Fibroblast of mammary gland (primary cell): Measurements from ENCODE around the gene WFS1.

ENCODE experiments used
- DNase-seq: peaks from one replicate; pipeline ENCODE4 v3.0.0-alpha.2; 2010; ENCODE audit warnings: low read depth
- H3K4me3 ChIP-seq: 2 replicates; pipeline ENCODE4 v1.5.1; 2011; ENCODE audit warnings: low read depth, mild to moderate bottlenecking, low read length, moderate library complexity; ENCODE audit not compliant: control insufficient read depth
- CTCF ChIP-seq: conservative IDR thresholded peaks from 2 replicates; pipeline ENCODE4 v1.5.1; 2011; ENCODE audit warnings: low read depth, low read length, inconsistent platforms; ENCODE audit not compliant: control insufficient read depth, insufficient read depth

Gene WFS1

GRCh38 chr4:6331018-6331417 is 61.4 kb downstream of the WFS1 start:
- TF ChIP-seq CTCF: peak; percentile 66
- H3K4me3 ChIP-seq: no peak overlapping the region
- peak; percentile 34 for DNase-seq

GRCh38 chr4:6331468-6331867 is 61.8 kb downstream of the WFS1 start:
- H3K4me3 ChIP-seq: no peak overlapping the region
- TF ChIP-seq CTCF: no peak
- DNase-seq: no peak

GRCh38 chr4:6332042-6332668 is 62.5 kb downstream of the WFS1 start:
- DNase-seq: peak; percentile 38
- TF ChIP-seq CTCF: peak; percentile 87
- H3K4me3 ChIP-seq: no peak overlapping the region

- H3K4me3 ChIP-seq: no peak overlapping the region
- no peak for TF ChIP-seq CTCF
- DNase-seq: no peak
Measured at GRCh38 chr4:6332669-6333050, 63.0 kb downstream of the WFS1 start.

- DNase-seq: peak; percentile 38
- H3K4me3 ChIP-seq: no peak overlapping the region
- peak; percentile 70 for TF ChIP-seq CTCF
Measured at GRCh38 chr4:6333301-6334202, 63.9 kb downstream of the WFS1 start.

GRCh38 chr4:6334203-6334887 is 64.7 kb downstream of the WFS1 start:
- TF ChIP-seq CTCF: no peak
- DNase-seq: no peak
- H3K4me3 ChIP-seq: no peak overlapping the region
